HepG2 (cell line): ENCODE data around the gene ADPRS. TPM values are rescaled to one million over a fixed set of nuclear protein-coding genes. Genes with fewer than 3 reads are reported as not detected.

Experiments
- ATAC-seq: fragments of 200-7000 bp; cut with Tn5 transposase; 3 replicates; pipeline ENCODE4 v1.9.1; 2020; ENCODE audit warnings: mild to moderate bottlenecking, moderate library complexity
- BruUV-seq: library from RNA; stranded (reverse); fragments of 400-500 nt; replicated peaks from 2 replicates; lab custom pipeline; 2021; lab: Mats Ljungman, UMichigan
- CTCF ChIA-PET: fragments of 300-600 bp; formaldehyde crosslinking; extraction: SDS; loops from one replicate; lab custom pipeline; 2021; ENCODE audit warnings: low total read pairs, inconsistent platforms, low intra/inter-chr PET ratio; lab: Yijun Ruan, JAX
- POLR2A ChIA-PET: fragments of 350-600 bp; sonication (Branson Sonifier 250); formaldehyde crosslinking; loops from one replicate; lab custom pipeline; 2020; ENCODE audit warnings: antibody characterized with exemption, inconsistent platforms; lab: Yijun Ruan, JAX
- DNase-seq: peaks from one replicate; pipeline ENCODE4 v3.0.0-alpha.2; 2015; ENCODE audit warnings: low spot score
- FAIRE-seq: peaks from 3 replicates; lab custom pipeline; 2011; peaks lifted over from hg19 to GRCh38; lab: Jason Lieb, UNC
- H2AFZ ChIP-seq: one replicate; pipeline ENCODE4 v1.6.1; 2011; ENCODE audit warnings: low read length, inconsistent platforms
- H3K27ac ChIP-seq: fragments of 300-600 bp; 3 replicates; pipeline ENCODE4 v1.8.0; 2011; ENCODE audit warnings: mixed run types, mild to moderate bottlenecking, mixed read lengths, low read length, inconsistent platforms; ENCODE audit not compliant: insufficient read depth; ENCODE audit errors: extremely low read length
- H3K27me3 ChIP-seq, 2 experiments: fragments of 200-600 bp in 1 of 2; 2 replicates in 1 of 2; 3 replicates in 1 of 2; pipeline versions ENCODE4 v1.6.0 to v1.8.0; 2011; ENCODE audit warnings: low read length in 2 of 2, mild to moderate bottlenecking in 2 of 2, moderate library complexity in 2 of 2, inconsistent platforms in 1 of 2; ENCODE audit not compliant: insufficient read depth in 2 of 2, control insufficient read depth in 1 of 2
- H3K36me3 ChIP-seq, 2 experiments: fragments of 200-600 bp in 1 of 2; replicated peaks in 1 of 2; 2 replicates in 1 of 2; 3 replicates in 1 of 2; pipeline versions ENCODE4 v1.5.1 to v1.8.0; 2011; ENCODE audit warnings: low read length in 2 of 2, inconsistent platforms in 1 of 2; ENCODE audit not compliant: insufficient read depth in 2 of 2, control insufficient read depth in 1 of 2
- H3K4me1 ChIP-seq: 2 replicates; pipeline ENCODE4 v1.5.1; 2012; ENCODE audit warnings: low read length, inconsistent platforms; ENCODE audit not compliant: insufficient read depth
- H3K4me2 ChIP-seq: 2 replicates; pipeline ENCODE4 v1.6.0; 2011; ENCODE audit warnings: low read depth, low read length, inconsistent platforms
- H3K4me3 ChIP-seq, 3 experiments: fragments of 200-600 bp in 1 of 3; sonication (generic), shearing (Covaris generic) in 1 of 3; replicated peaks in 1 of 3; 2 replicates each; pipeline ENCODE4 v1.5.1; 2011 to 2016; ENCODE audit warnings: low read length in 3 of 3, inconsistent platforms in 2 of 3, low read depth in 2 of 3, mild to moderate bottlenecking in 2 of 3, control low read depth in 1 of 3, mixed read lengths in 1 of 3; ENCODE audit not compliant: insufficient read depth in 1 of 3
- H3K79me2 ChIP-seq: one replicate; pipeline ENCODE4 v1.6.1; 2011; ENCODE audit warnings: low read length, inconsistent platforms; ENCODE audit not compliant: insufficient read depth
- H3K9ac ChIP-seq: 2 replicates; pipeline ENCODE4 v1.6.0; 2011; ENCODE audit warnings: mild to moderate bottlenecking, low read depth, low read length, inconsistent platforms; ENCODE audit not compliant: insufficient read depth
- H3K9me3 ChIP-seq: 2 replicates; pipeline ENCODE4 v1.5.1; 2012; ENCODE audit warnings: mild to moderate bottlenecking, low read length
- H4K20me1 ChIP-seq: 2 replicates; pipeline ENCODE4 v1.6.0; 2011; ENCODE audit warnings: inconsistent platforms, mild to moderate bottlenecking, low read length, moderate library complexity; ENCODE audit not compliant: insufficient read depth
- DNMT1 ChIP-seq: sonication (generic); formaldehyde crosslinking; IDR thresholded peaks from 2 replicates; pipeline ENCODE4 v1.5.1; 2020; ENCODE audit warnings: mild to moderate bottlenecking, missing genetic modification reagents
- SIN3B ChIP-seq: fragments of 150-350 bp; IDR thresholded peaks from 2 replicates; pipeline ENCODE4 v1.6.1; 2014; ENCODE audit warnings: low read length
- ZFP41 ChIP-seq: sonication (generic); formaldehyde crosslinking; IDR thresholded peaks from 2 replicates; pipeline ENCODE4 v1.4.0; 2020; ENCODE audit warnings: mild to moderate bottlenecking, missing genetic modification reagents, borderline replicate concordance
- ZMAT3 ChIP-seq: sonication (generic); formaldehyde crosslinking; conservative IDR thresholded peaks from 2 replicates; pipeline ENCODE4 v1.7.0; 2021; ENCODE audit warnings: missing genetic modification reagents
- ZNF101 ChIP-seq: sonication (generic); formaldehyde crosslinking; IDR thresholded peaks from 2 replicates; pipeline ENCODE4 v1.4.0; 2020; ENCODE audit warnings: mild to moderate bottlenecking, low read depth, missing genetic modification reagents, borderline replicate concordance
- ZNF569 ChIP-seq: sonication (generic); formaldehyde crosslinking; IDR thresholded peaks from 2 replicates; pipeline ENCODE4 v1.5.0; 2020; ENCODE audit warnings: mild to moderate bottlenecking, missing genetic modification reagents, moderate library complexity, borderline replicate concordance
- WGBS: methylation state at CpG from one replicate; pipeline ENCODE4 v1.1.6; 2017; ENCODE audit warnings: low lambda C conversion rate; 5-methylcytosine and 5-hydroxymethylcytosine counted together
- in situ Hi-C: cut with HindIII; loops from 2 replicates; pipeline ENCODE4 v1.10.0; 2017; ENCODE audit warnings: low pct_unique_long_range_greater_than_20kb; ENCODE audit not compliant: extremely low pct_ligation_motif_present
- intact Hi-C: fragments of 100-400 bp; cut with micrococcal nuclease; formaldehyde crosslinking; loops from one replicate; pipeline ENCODE4 v1.10.0; 2022; ENCODE audit not compliant: unreplicated experiment
- polyA plus RNA-seq, 8 experiments: library from polyadenylated mRNA; depleted of rRNA in 3 of 8; stranded (reverse) in 7 of 8; unstranded in 1 of 8; fragments of >200 nt; fragmentation: Illumina TruSeq in 4 of 8; extraction: Trizol in 4 of 8; gene quantifications; 2 replicates each; pipeline versions ENCODE4 v1.2.1 to v1.2.3, GENCODE V29; 2011 to 2016; ENCODE audit warnings: low read depth in 4 of 8, missing spikeins in 1 of 8, mixed read lengths in 1 of 8; ENCODE audit not compliant: insufficient read depth in 1 of 8
- total RNA-seq, 5 experiments: library from RNA; depleted of rRNA; stranded (reverse); fragments of >200 nt; fragmentation: Illumina TruSeq; extraction: Trizol; gene quantifications; 2 replicates each; pipeline ENCODE4 v1.2.3, GENCODE V29; 2016; ENCODE audit warnings: low read depth in 1 of 5
- TF ChIP-seq, protein P1 (sequence below): fragments of 450-650 bp; IDR thresholded peaks from 2 replicates; pipeline ENCODE4 v1.6.1; 2017; ENCODE audit warnings: mild to moderate bottlenecking
- TF ChIP-seq, protein P2 (sequence below): sonication (generic); formaldehyde crosslinking; IDR thresholded peaks from 2 replicates; pipeline ENCODE4 v1.8.1; 2023; ENCODE audit warnings: mild to moderate bottlenecking, inconsistent platforms, moderate library complexity, missing genetic modification reagents, borderline replicate concordance

Gene ADPRS
- total and polyA plus RNA-seq, 2 of the 13 experiments (the other 11 are each of a cell fraction or from before 2014, with no cell fraction given): 30.6 to 36.4 TPM

DNA sequence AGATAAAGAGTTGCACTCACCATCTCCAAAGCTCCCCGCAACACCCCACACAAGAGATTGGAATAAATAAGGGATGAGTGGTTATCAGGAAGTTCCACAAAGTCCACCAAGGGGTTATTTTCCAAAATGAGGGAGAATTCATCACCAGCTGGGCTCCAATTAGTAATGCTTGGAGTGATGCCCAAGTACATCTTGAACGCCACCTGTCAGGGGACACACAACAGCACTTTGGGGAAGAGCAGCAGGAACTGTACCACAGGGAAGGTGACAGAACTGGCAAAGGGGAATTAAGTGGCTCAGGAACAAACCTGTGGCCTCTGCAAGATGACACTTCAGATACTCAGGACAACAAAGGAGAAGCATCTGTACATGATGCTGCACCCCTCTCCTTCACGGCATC lies 49.1 kb downstream of the ADPRS start:
- peaks cover 30% of the 10 kb centered on the region for H3K4me1 ChIP-seq
- ChIA-PET CTCF (no interaction called here), POLR2A (no interaction called here)
- peaks cover 6% of the 10 kb centered on the region for H3K79me2 ChIP-seq
- no peak for ATAC-seq
- no peak for TF ChIP-seq ZNF569 (CRISPR knock-in tag)
- no peak for TF ChIP-seq ZMAT3 (CRISPR knock-in tag)
- TF ChIP-seq SIN3B: no peak
- TF ChIP-seq ZNF101 (CRISPR knock-in tag): no peak
- TF ChIP-seq, protein P1, sequence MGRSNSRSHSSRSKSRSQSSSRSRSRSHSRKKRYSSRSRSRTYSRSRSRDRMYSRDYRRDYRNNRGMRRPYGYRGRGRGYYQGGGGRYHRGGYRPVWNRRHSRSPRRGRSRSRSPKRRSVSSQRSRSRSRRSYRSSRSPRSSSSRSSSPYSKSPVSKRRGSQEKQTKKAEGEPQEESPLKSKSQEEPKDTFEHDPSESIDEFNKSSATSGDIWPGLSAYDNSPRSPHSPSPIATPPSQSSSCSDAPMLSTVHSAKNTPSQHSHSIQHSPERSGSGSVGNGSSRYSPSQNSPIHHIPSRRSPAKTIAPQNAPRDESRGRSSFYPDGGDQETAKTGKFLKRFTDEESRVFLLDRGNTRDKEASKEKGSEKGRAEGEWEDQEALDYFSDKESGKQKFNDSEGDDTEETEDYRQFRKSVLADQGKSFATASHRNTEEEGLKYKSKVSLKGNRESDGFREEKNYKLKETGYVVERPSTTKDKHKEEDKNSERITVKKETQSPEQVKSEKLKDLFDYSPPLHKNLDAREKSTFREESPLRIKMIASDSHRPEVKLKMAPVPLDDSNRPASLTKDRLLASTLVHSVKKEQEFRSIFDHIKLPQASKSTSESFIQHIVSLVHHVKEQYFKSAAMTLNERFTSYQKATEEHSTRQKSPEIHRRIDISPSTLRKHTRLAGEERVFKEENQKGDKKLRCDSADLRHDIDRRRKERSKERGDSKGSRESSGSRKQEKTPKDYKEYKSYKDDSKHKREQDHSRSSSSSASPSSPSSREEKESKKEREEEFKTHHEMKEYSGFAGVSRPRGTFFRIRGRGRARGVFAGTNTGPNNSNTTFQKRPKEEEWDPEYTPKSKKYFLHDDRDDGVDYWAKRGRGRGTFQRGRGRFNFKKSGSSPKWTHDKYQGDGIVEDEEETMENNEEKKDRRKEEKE: no peak
- no peak for TF ChIP-seq DNMT1 (CRISPR knock-in tag)
- in situ Hi-C loops: no loop called here
- H3K27ac ChIP-seq: no peak overlapping the region
- H3K36me3 ChIP-seq: peaks cover 14 to 40% of the 10 kb centered on the region in 2 experiments; a peak in 4 of 5 replicates
- H3K9me3 ChIP-seq: no peaks in the 10 kb centered on the region
- H3K4me3 ChIP-seq: no peak overlapping the region
- H3K9ac ChIP-seq: no peak overlapping the region
- H2AFZ ChIP-seq: no peak overlapping the region
- H4K20me1 ChIP-seq: no peaks in the 10 kb centered on the region
- no peak overlapping the region for H3K4me2 ChIP-seq
- 98% methylated on average over 3 of the region's 3 CpGs for WGBS
- no peak for FAIRE-seq
- intact Hi-C loops: no loop called here
- no peaks in the 10 kb centered on the region for H3K27me3 ChIP-seq
- no TSS peak for BruUV-seq
- DNase-seq: no peak

DNA sequence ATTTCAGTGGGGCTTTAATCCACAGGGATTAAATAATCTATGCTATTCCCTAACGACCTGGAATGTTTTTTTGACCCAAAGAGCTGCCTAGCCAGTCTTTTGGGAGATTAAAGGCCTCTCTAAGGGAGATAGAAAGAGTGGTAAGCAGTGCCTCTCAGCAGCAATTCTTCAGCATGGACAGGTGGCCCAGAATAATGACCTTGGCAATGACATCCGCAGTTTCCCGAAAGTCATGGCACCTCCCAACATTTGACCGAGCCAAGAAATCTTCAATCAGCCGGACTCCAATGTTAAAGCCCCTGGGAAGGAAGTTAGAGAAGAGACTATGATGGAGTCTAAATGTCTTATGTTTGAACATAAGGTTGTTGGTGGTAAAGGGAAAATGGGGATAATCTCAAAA lies 50.8 kb downstream of the ADPRS start:
- CTCF ChIA-PET: no interaction called here
- peaks cover 9% of the 10 kb centered on the region for H3K79me2 ChIP-seq

More for the DNA sequence above, 50.8 kb downstream of the ADPRS start:
- POLR2A ChIA-PET: no interaction called here
- Histone ChIP-seq H3K4me2 (no peak overlapping the region), H3K27me3 (no peaks in the 10 kb centered on the region), H2AFZ (no peak overlapping the region), H3K4me1 (peaks cover 19% of the 10 kb centered on the region), H3K4me3 (no peak overlapping the region), H4K20me1 (no peaks in the 10 kb centered on the region), H3K9me3 (no peaks in the 10 kb centered on the region), H3K27ac (no peak overlapping the region), H3K9ac (no peak overlapping the region), H3K36me3 (peaks cover 14 to 40% of the 10 kb centered on the region in 2 experiments; a peak in 4 of 5 replicates)
- 95% methylated on average over 5 of the region's 5 CpGs for WGBS
- no peak for ATAC-seq
- intact Hi-C loops (no loop called here), in situ Hi-C loops (no loop called here)
- FAIRE-seq: no peak
- BruUV-seq: no TSS peak
- no peak for TF ChIP-seq ZFP41 (CRISPR knock-in tag)
- TF ChIP-seq, protein P2, sequence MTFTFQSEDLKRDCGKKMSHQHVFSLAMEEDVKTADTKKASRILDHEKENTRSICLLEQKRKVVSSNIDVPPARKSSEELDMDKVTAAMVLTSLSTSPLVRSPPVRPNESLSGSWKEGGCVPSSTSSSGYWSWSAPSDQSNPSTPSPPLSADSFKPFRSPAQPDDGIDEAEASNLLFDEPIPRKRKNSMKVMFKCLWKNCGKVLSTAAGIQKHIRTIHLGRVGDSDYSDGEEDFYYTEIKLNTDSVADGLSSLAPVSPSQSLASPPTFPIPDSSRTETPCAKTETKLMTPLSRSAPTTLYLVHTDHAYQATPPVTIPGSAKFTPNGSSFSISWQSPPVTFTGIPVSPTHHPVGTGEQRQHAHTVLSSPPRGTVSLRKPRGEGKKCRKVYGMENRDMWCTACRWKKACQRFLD: no peak
- no peak for DNase-seq
